H9 (cell line): ENCODE measurements around the gene HTR3D. TPM values are rescaled to one million over a fixed set of nuclear protein-coding genes. Genes with fewer than 3 reads are reported as not detected.

ENCODE experiments used
- DNase-seq: peaks from one replicate; pipeline ENCODE4 v3.0.0-alpha.2; 2017
- H2AFZ ChIP-seq: one replicate; pipeline ENCODE4 v1.6.1; 2013; ENCODE audit warnings: mild to moderate bottlenecking, low read length, control low read depth, moderate library complexity
- H2AK5ac ChIP-seq: 2 replicates; pipeline ENCODE4 v1.6.1; 2013; ENCODE audit warnings: low read length, control low read depth, mixed read lengths; ENCODE audit not compliant: insufficient read length
- H2BK120ac ChIP-seq: one replicate; pipeline ENCODE4 v1.6.1; 2013; ENCODE audit warnings: low read depth, mild to moderate bottlenecking, low read length, control low read depth, inconsistent platforms; ENCODE audit not compliant: poor library complexity, severe bottlenecking
- H2BK12ac ChIP-seq: 2 replicates; pipeline ENCODE4 v1.6.1; 2013; ENCODE audit warnings: low read length, control low read depth, mixed read lengths, low read depth; ENCODE audit not compliant: insufficient read length
- H2BK15ac ChIP-seq: 2 replicates; pipeline ENCODE4 v1.6.1; 2013; ENCODE audit warnings: low read depth, low read length, control low read depth
- H2BK20ac ChIP-seq: one replicate; pipeline ENCODE4 v1.6.1; 2013; ENCODE audit warnings: low read depth, mild to moderate bottlenecking, low read length, control low read depth, inconsistent platforms; ENCODE audit not compliant: poor library complexity, severe bottlenecking
- H2BK5ac ChIP-seq: 2 replicates; pipeline ENCODE4 v1.6.1; 2013; ENCODE audit warnings: low read length, control low read depth, mixed read lengths; ENCODE audit not compliant: insufficient read length
- H3K14ac ChIP-seq: 2 replicates; pipeline ENCODE4 v1.6.1; 2013; ENCODE audit warnings: low read length, control low read depth; ENCODE audit not compliant: insufficient read depth
- H3K18ac ChIP-seq: 2 replicates; pipeline ENCODE4 v1.6.1; 2013; ENCODE audit warnings: low read depth, mild to moderate bottlenecking, mixed read lengths, low read length, control low read depth; ENCODE audit not compliant: insufficient read length
- H3K23ac ChIP-seq: 2 replicates; pipeline ENCODE4 v1.6.1; 2013; ENCODE audit warnings: low read length, control low read depth, mixed read lengths, low read depth; ENCODE audit not compliant: insufficient read length
- H3K23me2 ChIP-seq: 2 replicates; pipeline ENCODE4 v1.6.1; 2013; ENCODE audit warnings: low read depth, mild to moderate bottlenecking, mixed read lengths, low read length, control low read depth; ENCODE audit not compliant: insufficient read length, poor library complexity, severe bottlenecking
- H3K27ac ChIP-seq: 2 replicates; pipeline ENCODE4 v1.5.1; 2013; ENCODE audit warnings: low read length, control low read depth, mixed read lengths, low read depth; ENCODE audit not compliant: insufficient read length
- H3K27me3 ChIP-seq: 2 replicates; pipeline ENCODE4 v1.6.1; 2013; ENCODE audit warnings: low read length, control low read depth, inconsistent platforms; ENCODE audit not compliant: insufficient read depth
- H3K4ac ChIP-seq: 2 replicates; pipeline ENCODE4 v1.6.1; 2013; ENCODE audit warnings: low read depth, mild to moderate bottlenecking, control low read depth, inconsistent platforms, low read length, moderate library complexity
- H3K4me1 ChIP-seq: 2 replicates; pipeline ENCODE4 v1.6.1; 2013; ENCODE audit warnings: low read length, control low read depth, inconsistent platforms; ENCODE audit not compliant: insufficient read depth
- H3K4me2 ChIP-seq: 2 replicates; pipeline ENCODE4 v1.6.1; 2013; ENCODE audit warnings: low read length, control low read depth, mixed read lengths; ENCODE audit not compliant: insufficient read length, insufficient read depth
- H3K56ac ChIP-seq: 2 replicates; pipeline ENCODE4 v1.6.1; 2013; ENCODE audit warnings: low read depth, mild to moderate bottlenecking, mixed read lengths, low read length, control low read depth; ENCODE audit not compliant: insufficient read length
- H3K79me1 ChIP-seq: 2 replicates; pipeline ENCODE4 v1.6.1; 2013; ENCODE audit warnings: low read depth, mild to moderate bottlenecking, moderate library complexity, low read length, control low read depth, inconsistent platforms; ENCODE audit not compliant: insufficient read depth, poor library complexity, severe bottlenecking
- H3K79me2 ChIP-seq: 2 replicates; pipeline ENCODE4 v1.6.1; 2013; ENCODE audit warnings: low read length, control low read depth, inconsistent platforms; ENCODE audit not compliant: insufficient read depth
- H3K9ac ChIP-seq: 2 replicates; pipeline ENCODE4 v1.6.1; 2013; ENCODE audit warnings: low read length, control low read depth, mixed read lengths; ENCODE audit not compliant: insufficient read length; ENCODE audit errors: extremely low read depth
- H3K9me3 ChIP-seq: one replicate; pipeline ENCODE4 v1.6.1; 2013; ENCODE audit warnings: low read depth, low read length, inconsistent platforms; ENCODE audit not compliant: control insufficient read depth
- H3T11ph ChIP-seq: one replicate; pipeline ENCODE4 v1.6.1; 2013; ENCODE audit warnings: mild to moderate bottlenecking, low read length, control low read depth, inconsistent platforms
- H4K20me1 ChIP-seq: one replicate; pipeline ENCODE4 v1.6.1; 2013; ENCODE audit not compliant: control insufficient read depth, insufficient read length, insufficient read depth
- H4K5ac ChIP-seq: 2 replicates; pipeline ENCODE4 v1.6.1; 2013; ENCODE audit warnings: low read depth, mild to moderate bottlenecking, mixed read lengths, low read length, control low read depth; ENCODE audit not compliant: insufficient read length
- H4K8ac ChIP-seq: replicated peaks from 2 replicates; pipeline ENCODE4 v1.6.1; 2013; ENCODE audit warnings: low read length, control low read depth, mixed read lengths, low read depth; ENCODE audit not compliant: insufficient read length
- H4K91ac ChIP-seq: 2 replicates; pipeline ENCODE4 v1.6.1; 2013; ENCODE audit warnings: low read depth, mild to moderate bottlenecking, moderate library complexity, mixed read lengths, low read length, control low read depth; ENCODE audit not compliant: insufficient read length
- H3K27ac Mint-ChIP-seq, 3 experiments: 2 replicates in 2 of 3; 3 replicates in 1 of 3; pipeline ENCODE4 v1.8.0; 2020 to 2021; ENCODE audit warnings: mixed read lengths in 3 of 3, mild to moderate bottlenecking in 1 of 3, moderate library complexity in 1 of 3
- H3K27me3 Mint-ChIP-seq: 2 replicates; pipeline ENCODE4 v1.8.0; 2021; ENCODE audit warnings: low read depth, mild to moderate bottlenecking, moderate library complexity, mixed read lengths
- H3K36me3 Mint-ChIP-seq, 3 experiments: 2 replicates in 2 of 3; 3 replicates in 1 of 3; pipeline ENCODE4 v1.8.0; 2020 to 2021; ENCODE audit warnings: low read depth in 3 of 3, mixed read lengths in 3 of 3; ENCODE audit not compliant: insufficient read depth in 1 of 3
- H3K4me1 Mint-ChIP-seq, 2 experiments: 2 replicates each; pipeline ENCODE4 v1.8.0; 2020; ENCODE audit warnings: mixed read lengths in 2 of 2
- H3K4me3 Mint-ChIP-seq, 2 experiments: 2 replicates in 1 of 2; 3 replicates in 1 of 2; pipeline ENCODE4 v1.8.0; 2020 to 2021; ENCODE audit warnings: mild to moderate bottlenecking in 2 of 2, mixed read lengths in 2 of 2, moderate library complexity in 1 of 2
- H3K9me3 Mint-ChIP-seq, 2 experiments: 2 replicates in 1 of 2; 3 replicates in 1 of 2; pipeline ENCODE4 v1.8.0; 2020; ENCODE audit warnings: mild to moderate bottlenecking in 2 of 2, mixed read lengths in 2 of 2, moderate library complexity in 1 of 2
- CTCF ChIP-seq: fragments of 200-600 bp; sonication (generic); conservative IDR thresholded peaks from 3 replicates; pipeline ENCODE4 v1.8.0; 2021; ENCODE audit warnings: antibody characterized with exemption, mild to moderate bottlenecking
- WGBS: extraction: QIAGEN DNeasy Blood & Tissue Kit; methylation state at CpG from one replicate; pipeline ENCODE4 v1.1.7; 2013; ENCODE audit warnings: missing lambda C conversion rate, low lambda C conversion rate, mixed read lengths; ENCODE audit not compliant: insufficient read length; ENCODE audit errors: extremely low coverage; 5-methylcytosine and 5-hydroxymethylcytosine counted together
- total RNA-seq: library from RNA; stranded (reverse); gene quantifications from 2 replicates; pipeline ENCODE4 v1.2.1, GENCODE V29; 2021

Gene HTR3D
- total RNA-seq, 1 experiment from 2014 or later, result not detected

- TF ChIP-seq CTCF, result no peak
- no peak overlapping the region for H3K27ac ChIP-seq
Observed at GRCh38 chr3:183988216-183988790, 43.2 kb upstream of the HTR3D start.

More at GRCh38 chr3:183988216-183988790, 43.2 kb upstream of the HTR3D start:
- Histone ChIP-seq H3K79me1 (no peaks in the 10 kb centered on the region), H4K5ac (no peak overlapping the region), H3T11ph (no peak overlapping the region), H2BK120ac (no peak overlapping the region), H3K23ac (no peak overlapping the region), H3K9me3 (no peaks in the 10 kb centered on the region), H3K9ac (no peak overlapping the region), H3K56ac (no peak overlapping the region), H3K4me2 (no peak overlapping the region), H3K4me1 (peaks cover 8% of the 10 kb centered on the region; the same call in 1 of the 2 replicates), H3K27me3 (no peaks in the 10 kb centered on the region), H3K23me2 (no peaks in the 10 kb centered on the region), H3K18ac (no peak overlapping the region), H2BK20ac (no peak overlapping the region), H4K8ac (no peak overlapping the region), H2BK15ac (no peak overlapping the region), H2AFZ (no peak overlapping the region), H4K91ac (no peak overlapping the region), H3K14ac (no peak overlapping the region), H3K4ac (no peak overlapping the region), H2BK5ac (no peak overlapping the region), H2BK12ac (no peak overlapping the region), H3K79me2 (no peaks in the 10 kb centered on the region), H2AK5ac (no peak overlapping the region), H4K20me1 (no peaks in the 10 kb centered on the region)
- peak overlapping the region in 1 of 3 experiments; percentile 50; a peak in 2 of 7 replicates for H3K27ac Mint-ChIP-seq
- no peaks in the 10 kb centered on the region for H3K27me3 Mint-ChIP-seq
- H3K36me3 Mint-ChIP-seq, result peaks cover 15 to 34% (median 31%) of the 10 kb centered on the region in 3 experiments; a peak in 6 of 7 replicates
- WGBS, result no CpG with 5 or more reads among the region's 16 CpGs
- no peak for DNase-seq
- no peak overlapping the region for H3K4me3 Mint-ChIP-seq
- no peaks in the 10 kb centered on the region for H3K9me3 Mint-ChIP-seq
- peaks cover 20 to 21% of the 10 kb centered on the region in 2 experiments for H3K4me1 Mint-ChIP-seq
